Renal cortex interstitium (tissue), 11 donors: ENCODE measurements around the gene FAM53A. TPM values are rescaled to one million over a fixed set of nuclear protein-coding genes. Genes with fewer than 3 reads are reported as not detected.

ENCODE experiments used
- DNase-seq, 11 donors: peaks; one replicate each; pipeline ENCODE4 v3.0.0-alpha.2; 2013; ENCODE audit warnings: low read depth in 9 of 11, low spot score in 4 of 11; ENCODE audit errors: extremely low read depth in 1 of 11
- polyA plus RNA-seq, 3 donors: library from polyadenylated mRNA; unstranded; fragments of 120-200 nt; gene quantifications; one replicate each; pipeline ENCODE4 v1.2.1, GENCODE V29; 2013; ENCODE audit not compliant: insufficient read length in 3 of 3

FAM53A gene
- polyA plus RNA-seq, 3 donors, result 2.0 to 3.0 (median 2.8) TPM

GRCh38 chr4:1669270-1669669 is 14.8 kb downstream of the FAM53A start:
- no peak for DNase-seq

GRCh38 chr4:1668488-1668840 is 15.6 kb downstream of the FAM53A start:
- DNase-seq, result no peak

GRCh38 chr4:1667273-1667672 is 16.8 kb downstream of the FAM53A start:
- DNase-seq, result no peak

GRCh38 chr4:1666391-1666790 is 17.7 kb downstream of the FAM53A start:
- DNase-seq, result no peak

- no peak for DNase-seq
Observed at GRCh38 chr4:1664141-1664540, 20.0 kb downstream of the FAM53A start.

- DNase-seq, result no peak
Observed at GRCh38 chr4:1663549-1663948, 20.6 kb downstream of the FAM53A start.

GRCh38 chr4:1661695-1662094 is 22.4 kb downstream of the FAM53A start:
- DNase-seq, result no peak

- no peak for DNase-seq
Observed at GRCh38 chr4:1660948-1661677, 23.0 kb downstream of the FAM53A start.

GRCh38 chr4:1659104-1660043 is 24.7 kb downstream of the FAM53A start:
- DNase-seq, result no peak

- DNase-seq, result no peak
Observed at GRCh38 chr4:1658581-1658980, 25.5 kb downstream of the FAM53A start.

- DNase-seq, result no peak
Observed at GRCh38 chr4:1658146-1658545, 26.0 kb downstream of the FAM53A start.

- no peak for DNase-seq
Observed at GRCh38 chr4:1656986-1657385, 27.1 kb downstream of the FAM53A start.

GRCh38 chr4:1656132-1656531 is 28.0 kb downstream of the FAM53A start:
- no peak for DNase-seq

- DNase-seq, result no peak
Observed at GRCh38 chr4:1655676-1656075, 28.4 kb downstream of the FAM53A start.

GRCh38 chr4:1655081-1655480 is 29.0 kb downstream of the FAM53A start:
- DNase-seq, result no peak

- peak in 8 of 11 donors; percentile 4 to 47 (median 34) for DNase-seq
Observed at GRCh38 chr4:1654216-1654955, 29.7 kb downstream of the FAM53A start.

GRCh38 chr4:1653776-1654175 is 30.3 kb downstream of the FAM53A start:
- DNase-seq, result no peak

- DNase-seq, result no peak
Observed at GRCh38 chr4:1652088-1652487, 32.0 kb downstream of the FAM53A start.

- no peak for DNase-seq
Observed at GRCh38 chr4:1651609-1652008, 32.5 kb downstream of the FAM53A start.

GRCh38 chr4:1648962-1649361 is 35.2 kb downstream of the FAM53A start:
- no peak for DNase-seq
